ENCODE results near the gene MRM1.
A peak's percentile ranks its signal among the peaks of the same experiment; 100 is the strongest.

MRM1 gene

GRCh38 chr17:36601303-36602029 lies at the start of gene MRM1:
Gene MRM1, plus strand, starts transcription at chr17:36601583. Its CDS starts 228 bp downstream, at chr17:36601811.
- DNase-seq: peak; percentile 96

- DNase-seq: no peak
Measured at GRCh38 chr17:36553459-36553858, 47.9 kb upstream of the MRM1 start.

GRCh38 chr17:36566081-36566480 lies 35.3 kb upstream of the MRM1 start:
- DNase-seq: no peak

GRCh38 chr17:36575028-36575427 lies 26.4 kb upstream of the MRM1 start:
- no peak for DNase-seq

- DNase-seq: no peak
Measured at GRCh38 chr17:36576793-36577192, 24.6 kb upstream of the MRM1 start.

- no peak for DNase-seq
Measured at GRCh38 chr17:36578671-36579070, 22.7 kb upstream of the MRM1 start.

- DNase-seq: no peak
Measured at GRCh38 chr17:36583787-36584186, 17.6 kb upstream of the MRM1 start.

GRCh38 chr17:36586138-36586537 lies 15.2 kb upstream of the MRM1 start:
- no peak for DNase-seq

GRCh38 chr17:36590082-36590481 lies 11.3 kb upstream of the MRM1 start:
- DNase-seq: no peak

GRCh38 chr17:36591434-36592315 lies 9.7 kb upstream of the MRM1 start, which contains the start of gene DHRS11:
Gene DHRS11, plus strand, starts transcription at chr17:36591879. Its CDS starts 131 bp downstream, at chr17:36592010.
- peak; percentile 84 for DNase-seq

- peak; percentile 60 for DNase-seq
Measured at GRCh38 chr17:36592316-36592715, 9.1 kb upstream of the MRM1 start.

- DNase-seq: no peak
Measured at GRCh38 chr17:36592716-36593321, 8.6 kb upstream of the MRM1 start.

- DNase-seq: no peak
Measured at GRCh38 chr17:36593656-36594316, 7.6 kb upstream of the MRM1 start.

- no peak for DNase-seq
Measured at GRCh38 chr17:36594626-36595401, 6.6 kb upstream of the MRM1 start.

- no peak for DNase-seq
Measured at GRCh38 chr17:36597226-36597625, 4.2 kb upstream of the MRM1 start.

- DNase-seq: no peak
Measured at GRCh38 chr17:36597866-36598777, 3.3 kb upstream of the MRM1 start.

- DNase-seq: no peak
Measured at GRCh38 chr17:36598951-36599401, 2.4 kb upstream of the MRM1 start.

GRCh38 chr17:36599546-36600250 lies 1.7 kb upstream of the MRM1 start:
- no peak for DNase-seq

GRCh38 chr17:36600465-36600864 lies 918 bp upstream of the MRM1 start:
- DNase-seq: no peak

- no peak for DNase-seq
Measured at GRCh38 chr17:36600936-36601302, 464 bp upstream of the MRM1 start.

Measured in EL (cell line).